Right renal cortex interstitium (tissue), 3 donors: ENCODE measurements around the gene LHB. TPM values are rescaled to one million over a fixed set of nuclear protein-coding genes. Genes with fewer than 3 reads are reported as not detected.
"Not testable (repeated sequence)": the region's sequence is repeated elsewhere in the genome, so short reads cannot be mapped to it uniquely, and the experiment has no call there.

Source experiments
- DNase-seq, 3 donors: peaks; one replicate each; pipeline ENCODE4 v3.0.0-alpha.2; 2013; ENCODE audit warnings: low read depth in 3 of 3, low spot score in 2 of 3
- polyA plus RNA-seq, 3 donors: library from polyadenylated mRNA; unstranded; fragments of 120-200 nt; gene quantifications; one replicate each; pipeline ENCODE4 v1.2.1, GENCODE V29; 2013; ENCODE audit not compliant: insufficient read length in 3 of 3

LHB gene
- not detected for polyA plus RNA-seq

- no peak for DNase-seq
Measured at GRCh38 chr19:49017041-49017665, at the start of gene LHB. TSS of gene LHB (minus strand) at chr19:49017091. CDS start at chr19:49017081, 10 bp downstream.

DNA sequence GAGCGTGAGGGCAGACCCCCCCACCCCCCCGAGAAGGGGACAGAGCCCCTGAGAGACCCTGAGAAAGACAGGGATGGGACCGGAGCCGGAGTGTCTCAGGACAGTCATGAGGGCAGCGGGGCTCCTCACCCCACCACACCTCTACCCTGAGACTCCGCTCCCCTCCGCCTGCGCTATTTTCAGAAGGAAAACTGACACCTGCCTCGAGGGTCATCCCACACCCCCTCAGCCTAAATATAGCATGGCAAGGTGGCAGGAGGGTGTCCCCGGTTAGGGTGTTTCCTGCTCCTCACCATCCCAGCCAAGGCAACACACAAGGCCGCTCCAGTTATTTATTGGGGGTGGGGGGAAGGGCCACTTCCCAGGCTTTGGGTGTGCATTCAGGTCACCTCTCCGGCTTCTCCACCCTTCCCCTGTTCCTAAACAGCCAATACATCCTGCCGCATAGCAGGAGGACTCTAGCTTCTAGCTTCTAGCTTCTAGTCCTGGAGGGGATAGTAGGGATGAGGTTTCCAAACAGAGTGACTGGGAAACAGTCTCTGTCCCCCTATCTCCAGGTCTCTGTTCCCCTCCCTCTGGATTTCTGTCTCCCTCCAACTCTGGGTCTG, 49.1 kb upstream of the LHB start:
- DNase-seq, result no peak

DNA sequence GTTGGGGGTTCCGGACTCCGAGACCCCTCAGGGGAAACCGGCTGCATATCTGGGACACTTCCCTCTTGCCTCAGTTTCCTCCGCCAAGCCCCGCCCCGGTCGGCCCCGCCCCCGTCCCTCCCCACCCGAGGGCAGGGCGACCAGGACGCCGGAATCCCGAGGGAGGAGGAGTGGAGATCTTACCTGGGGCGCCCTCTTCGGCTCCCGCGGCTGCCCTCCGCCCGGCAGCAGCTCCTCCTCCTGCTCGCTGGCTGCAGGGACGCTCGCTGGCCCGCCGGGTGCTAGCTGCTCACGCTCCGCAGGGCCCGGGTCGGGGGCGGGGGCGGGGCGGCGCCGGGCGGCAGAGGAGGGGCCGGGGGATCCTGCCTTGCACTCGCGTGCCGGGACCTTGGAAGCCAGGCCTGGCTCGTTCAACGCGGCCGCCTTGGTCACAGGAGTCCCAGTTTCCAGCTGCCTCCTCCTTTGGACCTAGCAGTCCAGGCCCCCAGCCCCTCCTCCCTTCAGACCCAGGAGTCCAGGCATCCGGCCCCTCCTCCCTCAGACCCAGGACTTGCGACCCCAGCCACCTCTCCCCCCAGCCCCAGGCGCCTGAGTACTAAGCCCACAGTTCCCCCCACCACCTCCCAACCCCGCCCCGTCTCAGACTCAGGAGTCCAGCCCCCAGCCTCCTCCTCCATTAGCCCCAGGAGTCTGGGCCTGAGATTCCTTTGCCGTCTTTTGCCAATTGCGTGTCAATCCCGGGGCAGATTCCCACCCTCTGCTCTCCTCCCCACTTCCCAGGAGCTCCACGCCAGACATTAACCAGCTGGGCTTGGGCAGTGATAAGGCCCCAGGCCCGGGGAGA, 48.1 kb upstream of the LHB start, which contains the start of gene NTF4:
Gene NTF4, minus strand, starts transcription at position 51 of the 844 bp plus-strand sequence. CDS start 2,821 bp downstream, outside the sequence.
- no peak for DNase-seq

- no peak for DNase-seq
Measured at GRCh38 chr19:49064029-49064629, 47.2 kb upstream of the LHB start.

GRCh38 chr19:49061445-49061844, 44.6 kb upstream of the LHB start:
- DNase-seq, result no peak

DNA sequence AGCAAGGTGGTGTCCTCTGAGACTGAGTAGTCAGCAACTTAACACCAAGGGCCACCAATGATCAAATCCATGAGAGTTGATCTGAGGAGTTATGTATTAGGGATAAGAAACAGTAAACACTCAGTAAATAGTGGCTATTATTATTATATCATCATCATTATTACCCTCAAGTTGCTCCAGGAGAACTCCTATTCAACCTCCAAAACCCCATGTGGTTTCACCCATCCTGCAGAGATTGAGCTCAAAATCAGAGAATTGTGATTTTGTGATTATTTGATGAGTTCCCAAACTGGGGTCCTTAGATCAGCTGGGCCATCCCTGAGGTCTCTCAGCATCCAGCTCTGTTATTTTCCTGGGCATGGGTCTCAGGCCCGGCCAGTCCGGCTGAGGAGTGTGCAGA, 44.1 kb upstream of the LHB start:
- DNase-seq, result no peak

GRCh38 chr19:49059053-49059452, 42.2 kb upstream of the LHB start:
- no peak for DNase-seq

DNA sequence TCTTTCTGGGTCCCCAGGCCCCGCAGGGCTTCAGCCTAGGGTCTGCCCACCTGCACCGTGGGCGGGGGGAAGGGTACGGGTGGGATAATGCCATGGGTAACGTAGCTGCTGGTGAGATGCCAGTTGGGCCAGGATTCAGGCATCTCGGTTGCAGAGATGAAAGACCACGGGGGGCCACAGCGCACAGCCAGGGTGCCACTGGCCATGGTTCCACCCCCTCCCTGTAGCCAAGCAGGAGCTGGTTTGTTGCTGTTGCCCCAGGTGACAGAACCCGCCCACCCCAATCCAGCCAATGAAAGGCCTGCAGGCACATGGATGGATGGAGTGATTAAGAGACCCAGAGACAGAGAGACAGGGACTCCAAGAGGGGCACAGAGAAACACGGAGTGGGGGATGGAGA, 41.7 kb upstream of the LHB start:
- DNase-seq, result no peak

DNA sequence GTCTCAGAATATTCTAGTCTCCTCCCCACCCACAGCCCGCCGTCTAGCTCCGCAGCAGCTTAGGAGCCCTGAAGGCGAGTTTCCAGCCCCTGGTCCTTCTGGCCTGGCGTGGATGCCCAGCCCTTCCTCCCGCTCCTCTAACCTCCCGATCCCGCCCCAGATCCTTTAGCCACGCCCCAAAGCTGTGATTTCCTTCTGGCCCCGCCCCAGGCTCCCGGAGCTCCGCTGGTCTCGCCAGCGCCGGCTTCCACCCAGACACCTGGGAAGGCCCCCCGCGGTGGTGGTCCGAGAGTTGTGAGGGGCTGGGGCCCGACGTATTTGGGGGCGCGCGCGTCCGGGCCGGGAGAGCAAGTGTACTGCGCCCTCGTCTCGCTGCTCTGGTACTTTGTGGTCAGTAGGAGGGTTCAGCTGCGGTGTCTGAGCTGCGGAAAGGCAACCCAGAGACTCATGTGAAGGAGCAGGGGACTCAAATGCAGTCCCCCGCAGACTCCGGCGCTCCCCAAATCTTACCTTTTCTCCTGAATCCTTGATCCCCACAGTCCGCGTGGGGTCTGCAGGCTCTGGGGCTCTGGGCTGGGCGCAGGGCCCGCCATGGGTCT, 40.8 kb upstream of the LHB start, which contains the start of gene CGB7:
Gene CGB7, minus strand, starts transcription at position 114 of the 599 bp plus-strand sequence. CDS start 2,374 bp downstream, outside the sequence.
- DNase-seq, result no peak

DNA sequence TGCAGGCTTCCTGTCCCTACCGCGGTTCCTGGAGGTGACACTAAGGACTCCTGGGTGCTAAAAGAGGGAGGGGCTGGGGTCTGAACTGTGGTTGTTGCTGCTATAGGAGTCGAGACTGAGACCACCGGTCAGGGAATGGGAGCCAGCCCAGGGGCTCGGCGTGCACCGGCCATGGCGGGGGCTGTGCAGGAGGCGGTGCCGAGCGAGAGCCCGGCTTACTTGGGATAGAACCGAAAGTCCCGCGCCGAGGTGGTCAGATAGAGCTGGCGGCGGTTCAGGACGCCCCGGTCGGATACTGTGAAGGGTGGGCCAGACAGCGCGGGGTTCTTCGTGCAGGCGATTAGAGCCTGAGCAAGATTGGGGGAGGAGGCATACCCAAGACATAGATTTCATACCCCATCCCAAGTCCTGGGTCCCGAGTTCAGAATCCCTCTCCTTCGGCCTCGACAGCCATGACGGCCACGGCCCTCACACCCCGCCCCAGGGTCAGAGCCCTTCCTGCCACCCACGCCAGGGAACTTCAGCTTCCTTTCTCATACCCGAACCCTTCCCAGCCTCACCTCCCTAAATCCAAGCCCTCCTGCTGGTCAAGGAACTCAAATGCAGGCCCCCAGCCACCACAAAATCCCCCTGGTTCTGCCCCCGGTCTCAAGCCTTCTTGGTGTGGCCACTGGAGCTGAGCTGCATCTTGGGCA, 40.2 kb upstream of the LHB start:
- DNase-seq, result not testable (repeated sequence)

- no peak for DNase-seq
Measured at GRCh38 chr19:49056101-49056901, 39.4 kb upstream of the LHB start.

- not testable (repeated sequence) for DNase-seq
Measured at GRCh38 chr19:49050376-49051033, 33.6 kb upstream of the LHB start.

DNA sequence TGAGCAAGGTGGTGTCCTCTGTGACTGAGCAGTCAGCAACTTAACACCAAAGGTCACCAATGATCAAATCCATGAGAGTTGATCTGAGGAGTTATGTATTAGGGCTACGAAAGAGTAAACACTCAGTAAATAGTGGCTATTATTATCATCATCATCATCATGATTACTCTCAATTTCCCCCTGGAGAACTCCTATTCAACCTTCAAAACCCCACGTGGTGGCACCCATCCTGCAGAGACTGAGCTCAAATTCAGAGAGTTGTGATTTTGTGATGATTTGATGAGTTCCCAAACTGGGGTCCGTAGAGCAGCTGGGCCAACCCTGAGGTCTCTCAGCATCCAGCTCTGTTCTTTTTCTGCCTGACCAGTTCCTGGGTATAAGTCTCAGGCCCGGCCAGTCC, 32.9 kb upstream of the LHB start:
- DNase-seq, result not testable (repeated sequence)

- DNase-seq, result not testable (repeated sequence)
Measured at GRCh38 chr19:49049011-49049410, 32.1 kb upstream of the LHB start, which contains the start of gene CGB8. TSS of gene CGB8 (minus strand) at chr19:49049111. CDS start at chr19:49048739, 372 bp downstream.

- not testable (repeated sequence) for DNase-seq
Measured at GRCh38 chr19:49043548-49043947, 26.7 kb upstream of the LHB start, which contains the start of gene CGB5. TSS of gene CGB5 (plus strand) at chr19:49043848. CDS start at chr19:49044210, 362 bp downstream.

DNA sequence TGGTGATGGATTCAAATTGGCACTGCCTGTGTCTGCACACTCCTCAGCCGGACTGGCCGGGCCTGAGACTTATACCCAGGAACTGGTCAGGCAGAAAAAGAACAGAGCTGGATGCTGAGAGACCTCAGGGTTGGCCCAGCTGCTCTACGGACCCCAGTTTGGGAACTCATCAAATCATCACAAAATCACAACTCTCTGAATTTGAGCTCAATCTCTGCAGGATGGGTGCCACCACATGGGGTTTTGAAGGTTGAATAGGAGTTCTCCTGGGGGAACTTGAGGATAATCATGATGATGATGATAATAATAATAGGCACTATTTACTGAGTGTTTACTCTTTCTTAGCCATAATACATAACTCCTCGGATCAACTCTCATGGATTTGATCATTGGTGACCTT, 25.8 kb upstream of the LHB start:
- DNase-seq, result not testable (repeated sequence)

GRCh38 chr19:49042177-49042576, 25.3 kb upstream of the LHB start:
- DNase-seq, result no peak

- DNase-seq, result not testable (repeated sequence)
Measured at GRCh38 chr19:49039736-49040135, 22.8 kb upstream of the LHB start.
